Thoracic aorta (tissue), 2 donors: ENCODE measurements around the gene KRTAP10-6. TPM values are rescaled to one million over a fixed set of nuclear protein-coding genes. Genes with fewer than 3 reads are reported as not detected.
"Not testable (repeated sequence)": the region's sequence is repeated elsewhere in the genome, so short reads cannot be mapped to it uniquely, and the experiment has no call there.

ENCODE experiments used
- ATAC-seq: fragments of 150-250 bp; one replicate; pipeline ENCODE4 v1.8.0; 2017; ENCODE audit warnings: low read depth; ENCODE audit not compliant: insufficient number of reproducible peaks, low FRiP score
- DNase-seq: peaks from one replicate; pipeline ENCODE4 v3.0.0-alpha.2; 2020; ENCODE audit warnings: low spot score
- H3K27ac ChIP-seq, 2 donors: fragments of 200-600 bp; sonication (generic); 1 replicate in 1 of 2; 2 replicates in 1 of 2; pipeline ENCODE4 v1.5.1; 2016; ENCODE audit warnings: mild to moderate bottlenecking in 2 of 2, moderate library complexity in 2 of 2
- H3K27me3 ChIP-seq: fragments of 200-600 bp; sonication (generic); replicated peaks from 2 replicates; pipeline ENCODE4 v1.6.0; 2016; ENCODE audit warnings: mild to moderate bottlenecking; ENCODE audit not compliant: insufficient read depth
- H3K36me3 ChIP-seq: fragments of 200-600 bp; sonication (generic); one replicate; pipeline ENCODE4 v1.5.1; 2016
- H3K4me1 ChIP-seq, 2 donors: fragments of 200-600 bp; sonication (generic); 1 replicate in 1 of 2; 2 replicates in 1 of 2; pipeline versions ENCODE4 v1.5.1 to v1.6.0; 2016; ENCODE audit warnings: low read depth in 2 of 2, mild to moderate bottlenecking in 1 of 2; ENCODE audit not compliant: control insufficient read depth in 1 of 2
- H3K4me3 ChIP-seq: fragments of 200-600 bp; sonication (generic); 2 replicates; pipeline ENCODE4 v1.5.1; 2016; ENCODE audit warnings: mild to moderate bottlenecking
- H3K9me3 ChIP-seq: fragments of 200-600 bp; sonication (generic); 2 replicates; pipeline ENCODE4 v1.5.1; 2016
- total RNA-seq, 2 donors: library from RNA; depleted of rRNA; stranded (reverse); fragments of >200 nt; gene quantifications; one replicate each; pipeline versions ENCODE4 v1.1.0 to v1.2.3, GENCODE V29; 2016
- TF ChIP-seq, protein P1 (sequence below): fragments of 200-600 bp; sonication (generic); IDR thresholded peaks from one replicate; pipeline ENCODE4 v1.5.1; 2019; ENCODE audit warnings: antibody characterized with exemption

Gene KRTAP10-6
- total RNA-seq, 2 donors from 2014 or later = not detected

DNA sequence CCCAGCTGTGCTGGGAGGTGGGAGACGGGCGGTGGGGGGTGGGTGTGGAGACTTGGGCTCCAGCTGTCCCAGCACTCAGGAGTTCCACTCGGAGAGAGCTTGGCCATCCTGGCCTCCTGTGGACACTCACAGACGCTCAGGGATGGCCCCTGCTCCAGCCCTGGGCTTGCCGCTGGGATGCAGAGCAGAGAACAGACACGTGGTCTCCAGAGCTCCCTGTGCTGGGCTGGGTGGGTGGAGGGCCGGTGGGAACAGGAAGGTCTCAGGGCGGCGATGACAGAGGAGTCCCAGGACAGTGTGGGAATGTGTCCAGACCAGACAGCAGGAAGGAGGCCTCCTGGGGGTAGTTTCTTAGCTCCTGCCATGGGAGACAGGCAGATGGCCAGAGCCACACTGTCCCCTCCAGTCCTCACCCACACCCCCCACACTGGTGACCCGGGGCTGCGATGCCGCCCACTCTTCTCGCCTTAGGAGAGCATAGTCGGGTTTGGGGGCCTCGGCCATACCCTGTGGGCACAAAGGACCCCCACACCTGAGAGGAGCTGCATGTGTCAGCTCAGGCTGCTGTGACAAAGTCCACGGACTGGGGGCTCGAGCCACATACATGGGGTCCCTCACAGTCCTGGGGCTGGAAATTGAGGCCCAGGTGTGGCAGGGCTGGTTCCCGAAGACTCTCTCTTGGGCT is 36.5 kb upstream of the KRTAP10-6 start:
- Histone ChIP-seq H3K9me3 (peaks cover 10% of the 10 kb centered on the region), H3K27me3 (no peaks in the 10 kb centered on the region), H3K4me3 (no peak overlapping the region), H3K27ac (no peak overlapping the region), H3K4me1 (no peaks in the 10 kb centered on the region), H3K36me3 (no peaks in the 10 kb centered on the region)
- DNase-seq (no peak), ATAC-seq (no peak)
- TF ChIP-seq, protein P1, sequence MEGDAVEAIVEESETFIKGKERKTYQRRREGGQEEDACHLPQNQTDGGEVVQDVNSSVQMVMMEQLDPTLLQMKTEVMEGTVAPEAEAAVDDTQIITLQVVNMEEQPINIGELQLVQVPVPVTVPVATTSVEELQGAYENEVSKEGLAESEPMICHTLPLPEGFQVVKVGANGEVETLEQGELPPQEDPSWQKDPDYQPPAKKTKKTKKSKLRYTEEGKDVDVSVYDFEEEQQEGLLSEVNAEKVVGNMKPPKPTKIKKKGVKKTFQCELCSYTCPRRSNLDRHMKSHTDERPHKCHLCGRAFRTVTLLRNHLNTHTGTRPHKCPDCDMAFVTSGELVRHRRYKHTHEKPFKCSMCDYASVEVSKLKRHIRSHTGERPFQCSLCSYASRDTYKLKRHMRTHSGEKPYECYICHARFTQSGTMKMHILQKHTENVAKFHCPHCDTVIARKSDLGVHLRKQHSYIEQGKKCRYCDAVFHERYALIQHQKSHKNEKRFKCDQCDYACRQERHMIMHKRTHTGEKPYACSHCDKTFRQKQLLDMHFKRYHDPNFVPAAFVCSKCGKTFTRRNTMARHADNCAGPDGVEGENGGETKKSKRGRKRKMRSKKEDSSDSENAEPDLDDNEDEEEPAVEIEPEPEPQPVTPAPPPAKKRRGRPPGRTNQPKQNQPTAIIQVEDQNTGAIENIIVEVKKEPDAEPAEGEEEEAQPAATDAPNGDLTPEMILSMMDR = no peak

DNA sequence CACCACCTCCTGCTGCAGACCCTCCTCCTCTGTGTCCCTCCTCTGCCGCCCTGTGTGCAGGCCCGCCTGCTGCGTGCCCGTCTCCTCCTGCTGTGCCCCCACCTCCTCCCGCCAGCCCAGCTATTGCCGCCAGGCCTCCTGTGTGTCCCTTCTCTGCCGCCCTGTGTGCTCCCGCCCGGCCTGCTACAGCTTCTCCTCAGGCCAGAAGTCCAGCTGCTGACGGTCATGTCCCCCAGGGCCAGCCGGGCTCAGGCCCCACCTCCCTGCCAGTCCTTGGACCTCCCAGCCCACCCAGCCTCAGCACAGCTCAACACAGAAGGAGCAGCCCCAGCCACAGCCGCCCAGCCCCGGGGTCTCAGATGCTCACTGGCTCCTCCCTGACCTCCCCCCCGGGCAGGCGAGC is 35.5 kb upstream of the KRTAP10-6 start:
- H3K27me3 ChIP-seq, H3K4me3 ChIP-seq, DNase-seq, ATAC-seq, H3K27ac ChIP-seq, H3K4me1 ChIP-seq, H3K36me3 ChIP-seq: not testable (repeated sequence)
- H3K9me3 ChIP-seq = peaks cover 13% of the 10 kb centered on the region

DNA sequence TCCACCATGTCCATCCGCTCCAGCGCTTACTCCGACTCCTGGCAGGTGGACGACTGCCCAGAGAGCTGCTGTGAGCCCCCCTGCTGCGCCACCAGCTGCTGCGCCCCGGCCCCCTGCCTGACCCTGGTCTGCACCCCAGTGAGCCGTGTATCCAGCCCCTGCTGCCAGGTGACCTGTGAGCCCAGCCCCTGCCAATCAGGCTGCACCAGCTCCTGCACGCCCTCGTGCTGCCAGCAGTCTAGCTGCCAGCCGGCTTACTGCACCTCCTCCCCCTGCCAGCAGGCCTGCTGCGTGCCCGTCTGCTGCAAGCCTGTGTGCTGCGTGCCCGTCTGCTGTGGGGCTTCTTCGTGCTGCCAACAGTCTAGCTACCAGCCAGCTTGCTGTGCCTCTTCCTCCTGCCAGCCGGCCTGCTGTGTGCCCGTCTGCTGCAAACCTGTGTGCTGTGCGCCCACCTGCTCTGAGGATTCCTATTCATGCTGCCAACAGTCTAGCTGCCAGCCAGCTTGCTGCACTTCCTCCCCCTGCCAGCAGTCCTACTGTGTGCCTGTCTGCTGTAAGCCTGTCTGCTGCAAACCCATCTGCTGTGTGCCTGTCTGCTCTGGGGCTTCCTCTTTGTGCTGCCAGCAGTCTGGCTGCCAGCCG is 35.0 kb upstream of the KRTAP10-6 start:
- H3K4me1 ChIP-seq, DNase-seq, H3K27ac ChIP-seq, H3K9me3 ChIP-seq, H3K27me3 ChIP-seq, H3K4me3 ChIP-seq, ATAC-seq, H3K36me3 ChIP-seq: not testable (repeated sequence)

DNA sequence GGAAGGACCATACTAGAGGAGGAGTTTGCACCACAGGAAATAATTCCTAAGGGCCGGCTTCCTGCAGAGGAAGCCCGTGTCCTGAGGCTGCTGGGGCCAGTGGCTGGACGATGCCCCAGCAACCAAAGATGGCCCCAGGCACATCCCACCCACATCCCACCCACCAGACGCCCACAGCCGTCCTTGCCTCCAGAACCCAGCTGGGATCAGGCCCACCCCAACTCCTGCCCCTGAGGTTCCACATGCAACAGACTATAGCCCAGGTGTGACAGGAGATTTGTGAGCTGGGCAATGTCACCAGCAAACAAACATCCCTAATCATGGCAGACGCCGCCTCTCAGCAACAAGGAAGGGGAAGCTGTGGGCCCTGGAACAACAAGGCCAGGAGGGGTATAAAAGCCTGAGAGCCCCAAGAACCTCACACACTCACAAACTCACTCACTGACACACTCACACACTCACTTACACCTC is 34.4 kb upstream of the KRTAP10-6 start, which contains the start of gene KRTAP10-9:
Gene KRTAP10-9, plus strand, starts transcription at position 421 of the 471 bp plus-strand sequence. CDS start 79 bp downstream, outside the sequence.
- no peak for ATAC-seq
- no peak for DNase-seq
- Histone ChIP-seq H3K9me3 (peaks cover 5% of the 10 kb centered on the region), H3K27me3 (no peaks in the 10 kb centered on the region), H3K4me3 (no peak within 1 kb of the TSS), H3K4me1 (no peaks in the 10 kb centered on the region), H3K27ac (no peak within 1 kb of the TSS), H3K36me3 (no peaks in the 10 kb centered on the region)
- TF ChIP-seq, protein P1 = no peak

DNA sequence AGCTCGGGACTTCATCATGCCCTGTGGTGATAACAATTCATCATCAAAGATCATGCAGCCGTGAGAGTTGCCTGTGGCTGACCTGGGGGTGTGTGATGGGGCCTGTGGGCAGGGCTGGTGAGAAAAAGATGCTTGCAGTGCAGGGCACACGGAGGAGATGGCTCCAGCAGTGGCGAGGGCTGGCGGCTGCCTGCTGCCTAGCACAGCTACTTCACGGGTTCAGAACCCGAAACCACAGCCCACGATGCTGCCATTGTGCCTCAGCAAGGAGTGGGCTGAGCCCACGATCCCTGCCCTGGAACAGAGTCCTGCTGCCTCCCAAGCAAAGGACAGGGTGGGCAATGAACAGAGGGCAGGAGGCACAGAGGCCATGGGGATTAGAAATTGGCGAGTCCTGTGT is 34.0 kb upstream of the KRTAP10-6 start:
- TF ChIP-seq, protein P1 = no peak
- Histone ChIP-seq H3K27ac (no peak overlapping the region), H3K4me3 (no peak overlapping the region), H3K4me1 (no peaks in the 10 kb centered on the region), H3K27me3 (no peaks in the 10 kb centered on the region), H3K9me3 (peaks cover 3% of the 10 kb centered on the region), H3K36me3 (no peaks in the 10 kb centered on the region)
- ATAC-seq (no peak), DNase-seq (no peak)

DNA sequence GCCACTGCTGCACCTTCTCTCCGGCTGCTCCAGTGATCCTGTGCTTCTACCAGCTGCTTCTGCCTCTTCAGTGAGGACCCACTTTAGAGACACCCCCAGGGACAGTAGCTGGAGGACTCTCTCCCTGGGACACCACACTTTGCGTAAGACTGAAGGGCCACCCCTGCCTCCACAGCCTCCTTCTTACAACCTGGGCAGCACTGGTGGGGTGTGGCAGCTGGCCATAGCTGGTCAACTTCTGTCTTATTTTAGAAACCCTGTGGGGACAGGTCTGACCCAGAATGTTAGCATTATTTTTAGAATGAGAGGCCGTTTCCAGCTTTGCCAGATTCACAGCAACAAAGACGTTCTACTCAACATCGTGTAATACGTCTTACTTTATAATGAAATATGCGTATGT is 33.5 kb upstream of the KRTAP10-6 start:
- Histone ChIP-seq H3K27me3 (no peaks in the 10 kb centered on the region), H3K9me3 (peaks cover 3% of the 10 kb centered on the region), H3K27ac (no peak overlapping the region), H3K36me3 (no peaks in the 10 kb centered on the region), H3K4me3 (no peak overlapping the region), H3K4me1 (no peaks in the 10 kb centered on the region)
- TF ChIP-seq, protein P1 = no peak
- no peak for ATAC-seq
- DNase-seq = no peak
